ENCODE measurements around the gene DIDO1.

The DIDO1 gene

GRCh38 chr20:62885046-62885895, 41.0 kb downstream of the DIDO1 start:
- Histone ChIP-seq H3K36me3 (ENCODE audit: insufficient read depth, low read length) (peaks cover 51% of the 10 kb centered on the region), H3K9ac (ENCODE audit: low read length) (no peak overlapping the region)

GRCh38 chr20:62884556-62884955, 41.7 kb downstream of the DIDO1 start:
- Histone ChIP-seq H3K27ac (ENCODE audit: low read depth, low read length) (no peak overlapping the region), H3K36me3 (ENCODE audit: insufficient read depth, low read length) (peaks cover 44% of the 10 kb centered on the region), H3K4me1 (ENCODE audit: insufficient read depth, low read length) (peaks cover 14% of the 10 kb centered on the region), H3K9me3 (ENCODE audit: low read length) (no peaks in the 10 kb centered on the region), H3K9ac (ENCODE audit: low read length) (no peak overlapping the region), H3K4me3 (ENCODE audit: low read depth in 1 of 2, low read length in 2 of 2) (no peak overlapping the region), H3K27me3 (ENCODE audit: control insufficient read depth in 1 of 2, insufficient read depth in 2 of 2, low read length in 2 of 2) (no peaks in the 10 kb centered on the region)

More at GRCh38 chr20:62885046-62885895, 41.0 kb downstream of the DIDO1 start:
- peaks cover 14% of the 10 kb centered on the region for H3K4me1 ChIP-seq (ENCODE audit: insufficient read depth, low read length)
- no peaks in the 10 kb centered on the region for H3K27me3 ChIP-seq (ENCODE audit: control insufficient read depth in 1 of 2, insufficient read depth in 2 of 2, low read length in 2 of 2)
- no peaks in the 10 kb centered on the region for H3K9me3 ChIP-seq (ENCODE audit: low read length)
- no peak overlapping the region for H3K4me3 ChIP-seq (ENCODE audit: low read depth in 1 of 2, low read length in 2 of 2)
- no peak overlapping the region for H3K27ac ChIP-seq (ENCODE audit: low read depth, low read length)

- Histone ChIP-seq H3K36me3 (ENCODE audit: insufficient read depth, low read length) (peaks cover 26% of the 10 kb centered on the region), H3K27ac (ENCODE audit: low read depth, low read length) (no peak overlapping the region), H3K27me3 (ENCODE audit: control insufficient read depth in 1 of 2, insufficient read depth in 2 of 2, low read length in 2 of 2) (no peaks in the 10 kb centered on the region), H3K9me3 (ENCODE audit: low read length) (no peaks in the 10 kb centered on the region), H3K4me3 (ENCODE audit: low read depth in 1 of 2, low read length in 2 of 2) (no peak overlapping the region), H3K9ac (ENCODE audit: low read length) (no peak overlapping the region), H3K4me1 (ENCODE audit: insufficient read depth, low read length) (peaks cover 11% of the 10 kb centered on the region)
These were observed 43.9 kb downstream of the DIDO1 start for GRCh38 chr20:62882426-62882825.

- Histone ChIP-seq H3K4me3 (ENCODE audit: low read depth in 1 of 2, low read length in 2 of 2) (no peak overlapping the region), H3K27me3 (ENCODE audit: control insufficient read depth in 1 of 2, insufficient read depth in 2 of 2, low read length in 2 of 2) (no peaks in the 10 kb centered on the region), H3K36me3 (ENCODE audit: insufficient read depth, low read length) (peaks cover 22% of the 10 kb centered on the region), H3K9ac (ENCODE audit: low read length) (no peak overlapping the region), H3K4me1 (ENCODE audit: insufficient read depth, low read length) (peaks cover 12% of the 10 kb centered on the region), H3K9me3 (ENCODE audit: low read length) (no peaks in the 10 kb centered on the region), H3K27ac (ENCODE audit: low read depth, low read length) (no peak overlapping the region)
These were observed 44.5 kb downstream of the DIDO1 start for GRCh38 chr20:62881662-62882395.

- no peaks in the 10 kb centered on the region for H3K9me3 ChIP-seq (ENCODE audit: low read length)
- peaks cover 15% of the 10 kb centered on the region for H3K36me3 ChIP-seq (ENCODE audit: insufficient read depth, low read length)
- peaks cover 17% of the 10 kb centered on the region for H3K4me1 ChIP-seq (ENCODE audit: insufficient read depth, low read length)
These were observed 45.2 kb downstream of the DIDO1 start for GRCh38 chr20:62880935-62881661.

GRCh38 chr20:62880147-62880934, 46.0 kb downstream of the DIDO1 start:
- Histone ChIP-seq H3K4me3 (ENCODE audit: low read depth in 1 of 2, low read length in 2 of 2) (no peak overlapping the region), H3K36me3 (ENCODE audit: insufficient read depth, low read length) (peaks cover 9% of the 10 kb centered on the region), H3K27me3 (ENCODE audit: control insufficient read depth in 1 of 2, insufficient read depth in 2 of 2, low read length in 2 of 2) (no peaks in the 10 kb centered on the region), H3K9ac (ENCODE audit: low read length) (no peak overlapping the region), H3K9me3 (ENCODE audit: low read length) (no peaks in the 10 kb centered on the region), H3K27ac (ENCODE audit: low read depth, low read length) (no peak overlapping the region), H3K4me1 (ENCODE audit: insufficient read depth, low read length) (peaks cover 23% of the 10 kb centered on the region)

More at GRCh38 chr20:62880935-62881661, 45.2 kb downstream of the DIDO1 start:
- Histone ChIP-seq H3K27me3 (ENCODE audit: control insufficient read depth in 1 of 2, insufficient read depth in 2 of 2, low read length in 2 of 2) (no peaks in the 10 kb centered on the region), H3K9ac (ENCODE audit: low read length) (no peak overlapping the region), H3K27ac (ENCODE audit: low read depth, low read length) (no peak overlapping the region), H3K4me3 (ENCODE audit: low read depth in 1 of 2, low read length in 2 of 2) (no peak overlapping the region)

- H3K9me3 ChIP-seq (ENCODE audit: low read length): no peaks in the 10 kb centered on the region
- H3K4me1 ChIP-seq (ENCODE audit: insufficient read depth, low read length): peaks cover 23% of the 10 kb centered on the region
- H3K27me3 ChIP-seq (ENCODE audit: control insufficient read depth in 1 of 2, insufficient read depth in 2 of 2, low read length in 2 of 2): no peaks in the 10 kb centered on the region
- no peak overlapping the region for H3K4me3 ChIP-seq (ENCODE audit: low read depth in 1 of 2, low read length in 2 of 2)
- no peak overlapping the region for H3K27ac ChIP-seq (ENCODE audit: low read depth, low read length)
- no peak overlapping the region for H3K9ac ChIP-seq (ENCODE audit: low read length)
- H3K36me3 ChIP-seq (ENCODE audit: insufficient read depth, low read length): peaks cover 9% of the 10 kb centered on the region
These were observed 46.8 kb downstream of the DIDO1 start for GRCh38 chr20:62879275-62880146.

GRCh38 chr20:62878244-62879038, 47.9 kb downstream of the DIDO1 start:
- H3K27me3 ChIP-seq (ENCODE audit: control insufficient read depth in 1 of 2, insufficient read depth in 2 of 2, low read length in 2 of 2): no peaks in the 10 kb centered on the region

GRCh38 chr20:62876902-62877816, 49.1 kb downstream of the DIDO1 start:
- no peak overlapping the region for H3K9ac ChIP-seq (ENCODE audit: low read length)
- peaks cover 9% of the 10 kb centered on the region for H3K36me3 ChIP-seq (ENCODE audit: insufficient read depth, low read length)
- peaks cover 23% of the 10 kb centered on the region for H3K4me1 ChIP-seq (ENCODE audit: insufficient read depth, low read length)
- H3K27me3 ChIP-seq (ENCODE audit: control insufficient read depth in 1 of 2, insufficient read depth in 2 of 2, low read length in 2 of 2): no peaks in the 10 kb centered on the region
- H3K27ac ChIP-seq (ENCODE audit: low read depth, low read length): peak overlapping the region; percentile 17
- H3K4me3 ChIP-seq (ENCODE audit: low read depth in 1 of 2, low read length in 2 of 2): no peak overlapping the region
- H3K9me3 ChIP-seq (ENCODE audit: low read length): no peaks in the 10 kb centered on the region

More at GRCh38 chr20:62878244-62879038, 47.9 kb downstream of the DIDO1 start:
- Histone ChIP-seq H3K9me3 (ENCODE audit: low read length) (no peaks in the 10 kb centered on the region), H3K9ac (ENCODE audit: low read length) (no peak overlapping the region), H3K4me3 (ENCODE audit: low read depth in 1 of 2, low read length in 2 of 2) (no peak overlapping the region), H3K27ac (ENCODE audit: low read depth, low read length) (no peak overlapping the region), H3K36me3 (ENCODE audit: insufficient read depth, low read length) (peaks cover 9% of the 10 kb centered on the region), H3K4me1 (ENCODE audit: insufficient read depth, low read length) (peaks cover 23% of the 10 kb centered on the region)
